Choroid plexus epithelial cell (primary cell): ENCODE data around the gene ALAS1.

ENCODE experiments used
- DNase-seq: peaks from one replicate; pipeline ENCODE4 v3.0.0-alpha.2; 2010; ENCODE audit warnings: low read depth
- H3K4me3 ChIP-seq: 2 replicates; pipeline ENCODE4 v1.5.1; 2011; ENCODE audit warnings: low read depth, mild to moderate bottlenecking, control low read depth, low read length, moderate library complexity
- CTCF ChIP-seq: conservative IDR thresholded peaks from 2 replicates; pipeline ENCODE4 v1.5.1; 2011; ENCODE audit warnings: low read depth, mild to moderate bottlenecking, control low read depth, inconsistent platforms, low read length, moderate library complexity

Gene ALAS1

GRCh38 chr3:52242039-52242438 lies 44.1 kb downstream of the ALAS1 start:
- no peak for TF ChIP-seq CTCF
- no peak for DNase-seq
- H3K4me3 ChIP-seq = no peak overlapping the region

- no peak overlapping the region for H3K4me3 ChIP-seq
- TF ChIP-seq CTCF = no peak
- peak; percentile 19 for DNase-seq
Observed at GRCh38 chr3:52243791-52244628, 46.0 kb downstream of the ALAS1 start.

- peak within 1 kb of the TSS; percentile 65 for H3K4me3 ChIP-seq
- TF ChIP-seq CTCF = no peak
- DNase-seq = peak; percentile 50
Observed at GRCh38 chr3:52245322-52246263, 47.6 kb downstream of the ALAS1 start, which contains the start of gene PPM1M. TSS of gene PPM1M (plus strand) at chr3:52245759. CDS start at chr3:52245825, 66 bp downstream.

- no peak for DNase-seq
- TF ChIP-seq CTCF = no peak
- peak overlapping the region; percentile 65 for H3K4me3 ChIP-seq
Observed at GRCh38 chr3:52246264-52246620, 48.3 kb downstream of the ALAS1 start.

- no peak for DNase-seq
- no peak for TF ChIP-seq CTCF
- no peak overlapping the region for H3K4me3 ChIP-seq
Observed at GRCh38 chr3:52246728-52247408, 48.9 kb downstream of the ALAS1 start.

GRCh38 chr3:52247409-52248164 lies 49.6 kb downstream of the ALAS1 start:
- H3K4me3 ChIP-seq = no peak overlapping the region
- DNase-seq = no peak
- TF ChIP-seq CTCF = no peak
